NCI-H2196 (cell line): ENCODE data around the gene PDE4A.
"Not testable (repeated sequence)": the region's sequence is repeated elsewhere in the genome, so short reads cannot be mapped to it uniquely, and the experiment has no call there.

Source experiments
- DNase-seq: peaks from one replicate; lab custom pipeline; 2025; ENCODE audit not compliant: unreplicated experiment; lab: John Stamatoyannopoulos, UW

Gene PDE4A

GRCh38 chr19:10424011-10424637 is 3.8 kb downstream of the PDE4A start:
- DNase-seq, result peak; percentile 77

DNA sequence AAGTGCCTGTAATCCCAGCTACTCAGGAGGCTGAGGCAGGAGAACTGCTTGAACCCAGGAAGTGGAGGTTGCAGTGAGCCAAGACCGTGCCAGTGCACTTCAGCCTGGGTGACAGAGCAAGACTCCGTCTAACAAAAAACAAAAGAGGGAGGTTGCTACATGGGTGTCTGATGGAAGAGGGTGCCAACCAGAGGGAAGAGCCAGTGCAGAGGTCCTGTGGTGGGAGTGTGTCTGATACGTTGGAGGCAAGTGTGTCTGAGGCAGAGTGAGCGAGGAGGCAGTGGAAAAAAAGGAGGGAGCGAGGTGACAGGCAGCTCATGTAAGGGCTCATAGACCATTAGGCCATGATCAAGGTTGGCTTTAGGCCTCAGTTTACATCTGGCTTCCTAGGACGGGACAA is 6.8 kb downstream of the PDE4A start:
- DNase-seq, result no peak

DNA sequence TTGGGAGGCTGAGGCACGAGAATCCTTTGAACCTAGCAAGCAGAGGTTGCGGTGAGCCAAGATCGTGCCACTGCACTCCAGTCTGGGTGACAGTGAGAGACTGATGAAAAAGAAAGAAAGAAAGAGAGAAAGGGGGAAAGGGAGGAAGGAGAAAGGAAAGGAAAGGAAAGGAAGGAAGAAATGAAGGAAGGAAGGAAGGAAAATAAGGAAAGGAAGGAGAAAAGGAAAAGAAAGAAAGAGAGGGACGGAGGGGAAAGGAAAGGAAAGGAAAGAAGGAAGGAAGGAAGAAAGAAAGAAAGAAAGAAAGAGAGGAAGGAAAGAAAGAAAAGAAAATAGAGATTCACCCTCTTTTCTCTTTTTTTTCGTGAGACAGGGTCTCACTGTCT is 8.7 kb downstream of the PDE4A start:
- DNase-seq, result no peak

DNA sequence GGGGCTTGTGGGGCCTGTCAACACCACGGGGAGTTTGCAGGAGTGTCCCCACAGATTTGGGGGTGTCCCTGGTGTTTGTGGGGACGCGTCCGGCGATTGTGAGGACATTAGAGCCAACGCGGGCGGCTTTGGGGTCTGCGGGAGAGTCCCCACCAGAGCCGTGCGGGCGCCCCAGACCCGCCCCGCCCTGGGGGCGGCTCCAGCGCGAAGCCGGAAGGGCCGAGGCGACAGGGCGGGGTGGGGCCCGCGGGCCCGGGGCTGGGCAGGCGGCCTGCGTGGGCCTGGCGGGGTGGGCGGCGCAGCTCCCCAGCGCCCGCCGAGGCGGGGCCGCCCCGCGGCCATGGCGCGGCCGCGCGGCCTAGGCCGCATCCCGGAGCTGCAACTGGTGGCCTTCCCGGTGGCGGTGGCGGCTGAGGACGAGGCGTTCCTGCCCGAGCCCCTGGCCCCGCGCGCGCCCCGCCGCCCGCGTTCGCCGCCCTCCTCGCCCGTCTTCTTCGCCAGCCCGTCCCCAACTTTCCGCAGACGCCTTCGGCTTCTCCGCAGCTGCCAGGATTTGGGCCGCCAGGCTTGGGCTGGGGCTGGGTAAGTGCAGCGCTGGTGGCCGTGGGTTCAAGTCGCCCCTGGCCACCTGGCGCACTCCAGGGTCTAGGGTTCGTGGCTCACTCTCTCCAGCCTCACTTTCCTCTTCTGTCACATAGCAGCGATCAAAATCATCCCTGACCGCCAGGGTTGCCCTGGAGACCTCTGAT is 10.3 kb downstream of the PDE4A start:
- no peak for DNase-seq

- DNase-seq, result no peak
Measured at GRCh38 chr19:10431254-10431942, 11.1 kb downstream of the PDE4A start.

GRCh38 chr19:10431943-10432735 is 11.8 kb downstream of the PDE4A start:
- peak; percentile 52 for DNase-seq

- DNase-seq, result no peak
Measured at GRCh38 chr19:10432736-10433130, 12.4 kb downstream of the PDE4A start.

DNA sequence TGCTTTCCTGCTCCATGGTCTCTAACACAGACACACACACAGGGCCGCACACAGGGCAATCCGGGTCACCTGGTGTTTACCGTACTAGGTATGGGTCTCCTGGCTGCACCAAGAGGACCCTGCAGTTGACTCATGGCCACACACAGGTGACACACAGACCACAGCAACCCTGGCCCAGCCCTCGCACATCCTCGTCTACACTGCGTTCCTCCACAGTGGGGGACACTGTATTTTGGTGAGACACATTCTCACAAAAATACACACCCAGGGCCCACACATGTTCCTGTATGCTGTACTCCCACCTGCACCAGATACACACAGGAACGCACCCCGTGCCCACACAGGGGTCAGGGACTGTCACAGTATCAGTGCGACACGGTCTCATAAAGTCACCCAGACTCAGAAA is 12.8 kb downstream of the PDE4A start:
- no peak for DNase-seq

DNA sequence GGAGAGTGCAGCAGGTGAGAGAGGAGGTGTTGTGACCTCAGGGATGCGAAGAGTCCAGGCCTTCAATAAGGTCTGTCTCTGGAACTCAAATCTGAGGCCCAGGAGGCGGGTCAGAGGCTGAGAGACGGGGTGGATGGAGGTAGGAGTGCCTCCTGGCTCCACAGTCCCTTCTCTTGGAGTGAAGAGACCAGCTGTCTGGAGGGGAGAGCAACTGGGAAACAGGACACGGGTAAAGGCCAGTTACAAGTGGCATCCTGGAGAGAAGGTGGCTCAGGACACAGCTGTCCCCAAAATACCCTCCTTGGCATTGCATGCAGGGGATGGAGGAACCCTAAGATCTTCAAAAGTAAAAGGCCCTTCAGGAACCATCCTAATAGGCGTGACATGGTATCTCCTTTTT is 19.2 kb downstream of the PDE4A start:
- DNase-seq, result no peak

DNA sequence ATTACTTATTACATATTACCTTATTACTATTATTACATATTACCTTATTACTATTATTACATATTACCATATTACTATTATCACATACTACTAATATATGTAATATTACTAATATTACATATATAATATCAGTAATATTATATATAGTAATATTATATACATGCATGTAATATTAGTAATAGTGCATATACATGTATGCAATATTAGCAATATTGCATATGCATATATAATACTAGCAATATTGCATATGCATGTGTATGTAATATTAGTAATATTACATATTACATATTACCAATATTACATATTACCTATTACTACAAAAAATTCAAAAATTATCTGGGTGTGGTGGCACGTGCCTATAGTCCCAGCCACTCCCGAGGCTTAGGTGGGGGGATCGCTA is 22.4 kb downstream of the PDE4A start:
- DNase-seq, result no peak

- no peak for DNase-seq
Measured at GRCh38 chr19:10449037-10449436, 28.7 kb downstream of the PDE4A start.

DNA sequence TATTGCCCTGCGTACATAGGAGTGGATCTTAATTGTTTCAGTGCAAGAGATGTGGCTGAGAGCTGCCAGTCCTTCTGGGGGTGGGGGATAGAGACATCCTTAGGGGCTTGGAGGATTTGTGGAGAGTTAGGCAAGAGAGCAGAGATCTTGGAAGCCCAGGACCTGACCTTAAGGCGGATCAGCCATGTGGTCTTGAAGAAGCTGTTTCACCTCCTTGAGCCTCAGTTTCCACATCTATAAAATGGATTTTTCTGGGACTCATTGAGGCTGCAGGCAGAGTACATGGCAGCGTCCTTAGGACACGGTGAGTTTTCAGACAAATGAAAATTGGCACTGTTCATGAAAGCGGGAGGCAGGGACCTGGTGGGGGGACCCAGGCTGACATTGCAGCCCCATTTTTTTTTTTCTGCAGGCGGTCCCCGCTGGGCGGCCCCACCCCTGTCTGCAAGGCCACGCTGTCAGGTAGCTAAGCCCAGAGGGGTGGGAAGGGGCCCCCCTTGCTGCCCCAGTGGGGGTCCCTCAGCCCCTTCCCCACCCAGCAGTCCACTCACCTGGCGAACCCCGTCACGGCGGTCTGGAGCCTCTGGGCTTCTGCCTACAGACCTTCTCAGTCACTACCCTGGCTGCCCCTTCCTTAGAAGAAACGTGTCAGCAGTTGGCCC is 30.0 kb downstream of the PDE4A start:
- no peak for DNase-seq

GRCh38 chr19:10450853-10451609 is 30.7 kb downstream of the PDE4A start:
- peak; percentile 45 for DNase-seq

- no peak for DNase-seq
Measured at GRCh38 chr19:10452726-10453618, 32.6 kb downstream of the PDE4A start.

- no peak for DNase-seq
Measured at GRCh38 chr19:10453852-10454251, 33.5 kb downstream of the PDE4A start.

GRCh38 chr19:10454267-10454666 is 33.9 kb downstream of the PDE4A start:
- peak; percentile 67 for DNase-seq

- not testable (repeated sequence) for DNase-seq
Measured at GRCh38 chr19:10458733-10459132, 38.4 kb downstream of the PDE4A start.

DNA sequence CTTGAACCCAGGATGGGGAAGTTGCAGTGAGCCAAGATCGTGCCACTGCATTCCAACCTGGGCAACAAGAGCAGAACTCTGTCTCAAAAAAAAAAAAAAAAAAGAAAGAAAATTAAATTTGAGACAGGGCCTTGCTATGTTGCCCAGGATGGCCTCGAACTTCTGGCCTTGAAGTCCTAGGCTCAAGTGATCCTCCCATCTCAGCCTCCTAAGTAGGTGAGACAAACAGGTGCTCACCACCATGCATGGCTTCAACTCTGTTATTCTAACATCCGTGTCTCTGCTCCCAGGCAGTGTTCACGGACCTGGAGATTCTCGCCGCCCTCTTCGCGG is 40.3 kb downstream of the PDE4A start:
- DNase-seq, result no peak
